B cell (primary cell): ENCODE results near the gene MAPRE2. TPM values are rescaled to one million over a fixed set of nuclear protein-coding genes. Genes with fewer than 3 reads are reported as not detected.

Experiments
- ATAC-seq: fragments of 200-7000 bp; cut with Tn5 transposase; one replicate; pipeline ENCODE4 v1.10.0; 2021; ENCODE audit warnings: low read depth, mild to moderate bottlenecking, moderate number of reproducible peaks, moderate library complexity
- CTCF ChIA-PET: fragments of 350-600 bp; sonication (Branson Sonifier 250); formaldehyde crosslinking; loops from one replicate; lab custom pipeline; 2021; ENCODE audit warnings: antibody characterized with exemption, inconsistent platforms; lab: Charles Lee
- POLR2A ChIA-PET: fragments of 350-600 bp; sonication (Branson Sonifier 250); formaldehyde crosslinking; loops from one replicate; lab custom pipeline; 2021; ENCODE audit warnings: antibody characterized with exemption; lab: Charles Lee
- DNase-seq: peaks from one replicate; pipeline ENCODE4 v3.0.0; 2013
- H2AFZ ChIP-seq: 2 replicates; pipeline ENCODE4 v1.6.1; 2012; ENCODE audit warnings: mild to moderate bottlenecking, low read depth, low read length; ENCODE audit not compliant: insufficient read depth, poor library complexity, severe bottlenecking
- H3K27ac ChIP-seq, 2 donors: 1 replicate in 1 of 2; 2 replicates in 1 of 2; pipeline ENCODE4 v1.5.1; 2012 to 2013; ENCODE audit warnings: low read length in 2 of 2, mild to moderate bottlenecking in 2 of 2, moderate library complexity in 1 of 2
- H3K27me3 ChIP-seq, 4 experiments: fragments of 200-600 bp in 1 of 4; sonication (generic) in 1 of 4; replicated peaks in 1 of 4; 1 replicate in 2 of 4; 2 replicates in 2 of 4; pipeline versions ENCODE4 v1.6.1 to v1.7.0; 2013 to 2016; ENCODE audit warnings: low read length in 3 of 4, mild to moderate bottlenecking in 2 of 4, mixed read lengths in 1 of 4, moderate library complexity in 1 of 4; ENCODE audit not compliant: insufficient read depth in 4 of 4, control insufficient read depth in 3 of 4; ENCODE audit errors: control extremely low read depth in 1 of 4
- H3K36me3 ChIP-seq, 2 experiments: replicated peaks in 1 of 2; 1 replicate in 1 of 2; 2 replicates in 1 of 2; pipeline versions ENCODE4 v1.6.1 to v1.7.1; 2013; ENCODE audit warnings: low read length in 1 of 2; ENCODE audit not compliant: insufficient read depth in 2 of 2, control insufficient read depth in 1 of 2; ENCODE audit errors: control extremely low read depth in 1 of 2, extremely low read depth in 1 of 2
- H3K4me1 ChIP-seq, 2 donors: fragments of 200-600 bp in 1 of 2; sonication (generic) in 1 of 2; 1 replicate in 1 of 2; 2 replicates in 1 of 2; pipeline versions ENCODE4 v1.5.1 to v1.6.1; 2013 to 2017; ENCODE audit warnings: low read length in 2 of 2; ENCODE audit not compliant: control insufficient read depth in 2 of 2, insufficient read depth in 2 of 2
- H3K4me2 ChIP-seq: replicated peaks from 2 replicates; pipeline ENCODE3; 2012; ENCODE audit warnings: mild to moderate bottlenecking, low read depth, low read length; ENCODE audit not compliant: poor library complexity, severe bottlenecking
- H3K4me3 ChIP-seq, 5 experiments: fragments of 200-600 bp in 1 of 5; sonication (generic) in 1 of 5; 1 replicate in 3 of 5; 2 replicates in 2 of 5; pipeline versions ENCODE4 v1.5.1 to v1.7.0; 2011 to 2016; ENCODE audit warnings: low read length in 4 of 5, mild to moderate bottlenecking in 4 of 5, low read depth in 2 of 5, control low read depth in 1 of 5, moderate library complexity in 1 of 5; ENCODE audit not compliant: insufficient read depth in 1 of 5; ENCODE audit errors: control extremely low read depth in 1 of 5, extremely low read depth in 1 of 5
- H3K79me2 ChIP-seq: fragments of 200-600 bp; sonication (generic); one replicate; pipeline ENCODE4 v1.6.0; 2016; ENCODE audit warnings: low read length; ENCODE audit not compliant: control insufficient read depth, insufficient read depth
- H3K9ac ChIP-seq: fragments of 200-600 bp; sonication (generic); 2 replicates; pipeline ENCODE4 v1.6.1; 2017; ENCODE audit warnings: mild to moderate bottlenecking, low read length, moderate library complexity
- H3K9me3 ChIP-seq, 3 donors: one replicate each; pipeline versions ENCODE4 v1.6.1 to v1.7.1; 2013; ENCODE audit warnings: low read length in 2 of 3; ENCODE audit not compliant: control insufficient read depth in 2 of 3, insufficient read depth in 1 of 3; ENCODE audit errors: control extremely low read depth in 1 of 3
- H4K20me1 ChIP-seq: 2 replicates; pipeline ENCODE4 v1.6.0; 2012; ENCODE audit warnings: mild to moderate bottlenecking, low read length; ENCODE audit not compliant: insufficient read depth, control insufficient read depth, poor library complexity, severe bottlenecking
- H3K27ac Mint-ChIP-seq: one replicate; pipeline ENCODE4 v1.8.0; 2021; ENCODE audit warnings: mixed read lengths
- H3K27me3 Mint-ChIP-seq: one replicate; pipeline ENCODE4 v1.8.0; 2021; ENCODE audit warnings: mixed read lengths
- H3K4me1 Mint-ChIP-seq: one replicate; pipeline ENCODE4 v1.8.0; 2021; ENCODE audit warnings: mixed read lengths
- H3K4me3 Mint-ChIP-seq: one replicate; pipeline ENCODE4 v1.8.0; 2021; ENCODE audit warnings: mixed read lengths
- H3K9me3 Mint-ChIP-seq: one replicate; pipeline ENCODE4 v1.8.0; 2022; ENCODE audit warnings: mixed read lengths; ENCODE audit not compliant: insufficient read depth
- EZH2 ChIP-seq: IDR thresholded peaks from 2 replicates; pipeline ENCODE4 v1.6.1; 2012; ENCODE audit warnings: borderline replicate concordance, low read depth, mild to moderate bottlenecking, moderate library complexity, low read length; ENCODE audit not compliant: insufficient read depth, poor library complexity, severe bottlenecking
- WGBS: methylation state at CpG from one replicate; pipeline ENCODE4 v1.1.5; 2013; ENCODE audit warnings: missing lambda C conversion rate; ENCODE audit not compliant: insufficient coverage; 5-methylcytosine and 5-hydroxymethylcytosine counted together
- intact Hi-C: fragments of 100-400 bp; cut with micrococcal nuclease; formaldehyde crosslinking; loops from one replicate; pipeline ENCODE4 v1.10.0; 2022
- polyA plus RNA-seq: library from polyadenylated mRNA; depleted of rRNA; stranded (reverse); fragments of >200 nt; gene quantifications from 2 replicates; pipeline ENCODE4 v1.2.3, GENCODE V29; 2012
- total RNA-seq, 2 donors: library from RNA; stranded (reverse); fragments of 120-200 nt in 1 of 2; gene quantifications; 1 replicate in 1 of 2; 2 replicates in 1 of 2; pipeline versions ENCODE4 v1.2.3 to v1.2.4, GENCODE V29; 2013 to 2022
- TF ChIP-seq, protein P1 (sequence below): fragments of 200-600 bp; IDR thresholded peaks from one replicate; pipeline ENCODE4 v1.8.0; 2022; ENCODE audit warnings: antibody characterized with exemption, mild to moderate bottlenecking

Gene MAPRE2
- total and polyA plus RNA-seq, 2 donors (not counting 1 experiment from before 2014, with no cell fraction given) = 36.7 to 63.3 TPM

DNA sequence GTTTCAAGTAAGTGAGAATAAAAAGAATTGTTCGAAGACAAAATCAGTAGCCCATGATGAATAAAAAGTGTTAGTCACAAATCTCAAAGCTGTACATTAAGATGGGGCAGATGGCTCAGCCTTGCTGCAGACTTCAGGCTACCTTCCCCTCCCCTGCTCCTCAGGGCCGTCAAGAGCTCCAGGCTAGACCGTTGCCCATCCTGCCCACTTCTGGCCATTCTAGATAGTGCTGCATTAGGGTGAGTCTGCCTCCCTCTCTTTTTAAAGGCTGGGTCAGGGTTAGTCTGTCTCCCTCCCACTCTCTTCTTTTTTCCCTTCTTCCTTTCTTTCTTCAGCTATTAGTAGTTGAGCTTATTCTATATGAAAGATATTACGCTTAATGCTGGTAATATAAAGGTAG is 86.0 kb downstream of the MAPRE2 start:
- CTCF ChIA-PET = interaction anchor here (1.4 to 10.7 kb wide), 4 partner anchors 16 to 121 kb away, joined by 4 to 75 read pairs (median 6); no protein-coding TSS in a partner anchor
- no peak overlapping the region for H3K27ac Mint-ChIP-seq

DNA sequence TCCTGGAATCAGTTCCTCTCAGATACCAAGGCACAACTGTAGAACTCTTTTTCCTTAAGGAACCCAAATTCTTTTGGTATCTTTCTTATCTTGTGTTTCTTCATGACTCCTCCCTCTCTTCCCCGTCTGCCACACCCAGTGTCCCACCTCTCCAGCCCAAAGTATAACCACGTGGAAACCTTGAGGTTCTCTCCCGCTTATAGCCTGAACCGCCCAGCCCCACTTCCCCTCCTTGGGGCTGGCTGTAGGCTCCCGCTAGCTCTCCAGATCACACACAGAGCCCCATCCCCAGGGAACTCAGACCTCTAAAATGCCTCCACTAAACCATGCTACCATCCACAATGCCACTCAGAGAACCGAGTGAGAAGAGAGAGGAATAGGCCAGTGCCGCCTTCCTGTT is 87.5 kb downstream of the MAPRE2 start:
- no peaks in the 10 kb centered on the region for H3K4me1 ChIP-seq
- ChIA-PET POLR2A (no interaction called here), CTCF (no interaction called here)
- H3K4me3 Mint-ChIP-seq = no peak overlapping the region
- H3K9ac ChIP-seq = no peak overlapping the region
- H3K27ac ChIP-seq = no peak overlapping the region
- H3K27me3 Mint-ChIP-seq = no peaks in the 10 kb centered on the region
- ATAC-seq (no peak), DNase-seq (no peak)
- H3K36me3 ChIP-seq = peaks cover 7 to 77% of the 10 kb centered on the region in 2 experiments
- TF ChIP-seq EZH2 = no peak
- TF ChIP-seq, protein P1, sequence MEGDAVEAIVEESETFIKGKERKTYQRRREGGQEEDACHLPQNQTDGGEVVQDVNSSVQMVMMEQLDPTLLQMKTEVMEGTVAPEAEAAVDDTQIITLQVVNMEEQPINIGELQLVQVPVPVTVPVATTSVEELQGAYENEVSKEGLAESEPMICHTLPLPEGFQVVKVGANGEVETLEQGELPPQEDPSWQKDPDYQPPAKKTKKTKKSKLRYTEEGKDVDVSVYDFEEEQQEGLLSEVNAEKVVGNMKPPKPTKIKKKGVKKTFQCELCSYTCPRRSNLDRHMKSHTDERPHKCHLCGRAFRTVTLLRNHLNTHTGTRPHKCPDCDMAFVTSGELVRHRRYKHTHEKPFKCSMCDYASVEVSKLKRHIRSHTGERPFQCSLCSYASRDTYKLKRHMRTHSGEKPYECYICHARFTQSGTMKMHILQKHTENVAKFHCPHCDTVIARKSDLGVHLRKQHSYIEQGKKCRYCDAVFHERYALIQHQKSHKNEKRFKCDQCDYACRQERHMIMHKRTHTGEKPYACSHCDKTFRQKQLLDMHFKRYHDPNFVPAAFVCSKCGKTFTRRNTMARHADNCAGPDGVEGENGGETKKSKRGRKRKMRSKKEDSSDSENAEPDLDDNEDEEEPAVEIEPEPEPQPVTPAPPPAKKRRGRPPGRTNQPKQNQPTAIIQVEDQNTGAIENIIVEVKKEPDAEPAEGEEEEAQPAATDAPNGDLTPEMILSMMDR = no peak
- intact Hi-C loops = no loop called here
- WGBS = 85% methylated on average over 6 of the region's 7 CpGs
- H3K4me2 ChIP-seq = no peak overlapping the region
- no peak overlapping the region for H3K27ac Mint-ChIP-seq
- peaks cover 12% of the 10 kb centered on the region for H3K79me2 ChIP-seq
- no peaks in the 10 kb centered on the region for H3K4me1 Mint-ChIP-seq
- no peak overlapping the region for H2AFZ ChIP-seq
- peaks cover 23% of the 10 kb centered on the region for H4K20me1 ChIP-seq
- no peak overlapping the region for H3K4me3 ChIP-seq
- H3K9me3 ChIP-seq = peaks cover 0 to 9% (median 5%) of the 10 kb centered on the region in 3 donors
- H3K9me3 Mint-ChIP-seq = peaks cover 2% of the 10 kb centered on the region
- no peaks in the 10 kb centered on the region for H3K27me3 ChIP-seq

More for the DNA sequence above, 86.0 kb downstream of the MAPRE2 start:
- no peak overlapping the region for H3K4me3 ChIP-seq
- DNase-seq (no peak), ATAC-seq (no peak)
- no peak overlapping the region for H3K9ac ChIP-seq
- 100% methylated on average over 1 of the region's 4 CpGs for WGBS
- Mint-ChIP-seq H3K27me3 (no peaks in the 10 kb centered on the region), H3K4me3 (no peak overlapping the region), H3K9me3 (peaks cover 2% of the 10 kb centered on the region), H3K4me1 (peaks cover 12% of the 10 kb centered on the region)
- H4K20me1 ChIP-seq = peaks cover 28% of the 10 kb centered on the region
- peaks cover 26% of the 10 kb centered on the region for H3K79me2 ChIP-seq
- H3K4me2 ChIP-seq = no peak overlapping the region
- TF ChIP-seq EZH2 = no peak
- TF ChIP-seq, protein P1 = no peak
- H3K27ac ChIP-seq = no peak overlapping the region
- no peak overlapping the region for H2AFZ ChIP-seq
- intact Hi-C loops = no loop called here
- H3K36me3 ChIP-seq = peaks cover 6 to 64% of the 10 kb centered on the region in 2 experiments
- POLR2A ChIA-PET = no interaction called here
- peaks cover 2 to 5% of the 10 kb centered on the region in 2 donors for H3K4me1 ChIP-seq
- no peaks in the 10 kb centered on the region for H3K27me3 ChIP-seq
- peaks cover 0 to 15% (median 8%) of the 10 kb centered on the region in 3 donors for H3K9me3 ChIP-seq
